ENCODE data around the gene DIP2C.
"Not testable (repeated sequence)": the region's sequence is repeated elsewhere in the genome, so short reads cannot be mapped to it uniquely, and the experiment has no call there.

Gene DIP2C

GRCh38 chr10:609262-609658 lies 80.2 kb downstream of the DIP2C start:
- no peak for DNase-seq

- no peak for DNase-seq
Measured at GRCh38 chr10:608331-609261, 80.9 kb downstream of the DIP2C start.

GRCh38 chr10:607545-608185 lies 81.8 kb downstream of the DIP2C start:
- no peak for DNase-seq

GRCh38 chr10:606762-607544 lies 82.5 kb downstream of the DIP2C start:
- DNase-seq: no peak

GRCh38 chr10:605632-606325 lies 83.7 kb downstream of the DIP2C start:
- no peak for DNase-seq

GRCh38 chr10:604716-605631 lies 84.5 kb downstream of the DIP2C start:
- DNase-seq: no peak

- DNase-seq: no peak
Measured at GRCh38 chr10:603745-604144, 85.7 kb downstream of the DIP2C start.

- DNase-seq: no peak
Measured at GRCh38 chr10:602391-603005, 87.0 kb downstream of the DIP2C start.

GRCh38 chr10:601660-601963 lies 87.9 kb downstream of the DIP2C start:
- DNase-seq: no peak

GRCh38 chr10:600876-601659 lies 88.4 kb downstream of the DIP2C start:
- no peak for DNase-seq

GRCh38 chr10:600234-600633 lies 89.2 kb downstream of the DIP2C start:
- DNase-seq: no peak

GRCh38 chr10:599767-600166 lies 89.7 kb downstream of the DIP2C start:
- DNase-seq: no peak

GRCh38 chr10:598415-599170 lies 90.9 kb downstream of the DIP2C start:
- no peak for DNase-seq

GRCh38 chr10:597976-598375 lies 91.5 kb downstream of the DIP2C start:
- no peak for DNase-seq

- no peak for DNase-seq
Measured at GRCh38 chr10:596725-597345, 92.6 kb downstream of the DIP2C start.

- DNase-seq: not testable (repeated sequence)
Measured at GRCh38 chr10:596131-596530, 93.3 kb downstream of the DIP2C start.

GRCh38 chr10:595473-595872 lies 94.0 kb downstream of the DIP2C start:
- DNase-seq: no peak

- DNase-seq: no peak
Measured at GRCh38 chr10:594584-595270, 94.7 kb downstream of the DIP2C start.

All from NCI-H146 (cell line).